NT2/D1 (cell line): ENCODE data around the gene SLC4A1.

Experiments used
- YY1 ChIP-seq: IDR thresholded peaks from 2 replicates; pipeline ENCODE4 v1.6.1; 2011; ENCODE audit not compliant: insufficient read length, insufficient read depth
- ZNF274 ChIP-seq: IDR thresholded peaks from 2 replicates; pipeline ENCODE4 v1.6.1; 2011; ENCODE audit warnings: mild to moderate bottlenecking, low read depth, low read length

DNA sequence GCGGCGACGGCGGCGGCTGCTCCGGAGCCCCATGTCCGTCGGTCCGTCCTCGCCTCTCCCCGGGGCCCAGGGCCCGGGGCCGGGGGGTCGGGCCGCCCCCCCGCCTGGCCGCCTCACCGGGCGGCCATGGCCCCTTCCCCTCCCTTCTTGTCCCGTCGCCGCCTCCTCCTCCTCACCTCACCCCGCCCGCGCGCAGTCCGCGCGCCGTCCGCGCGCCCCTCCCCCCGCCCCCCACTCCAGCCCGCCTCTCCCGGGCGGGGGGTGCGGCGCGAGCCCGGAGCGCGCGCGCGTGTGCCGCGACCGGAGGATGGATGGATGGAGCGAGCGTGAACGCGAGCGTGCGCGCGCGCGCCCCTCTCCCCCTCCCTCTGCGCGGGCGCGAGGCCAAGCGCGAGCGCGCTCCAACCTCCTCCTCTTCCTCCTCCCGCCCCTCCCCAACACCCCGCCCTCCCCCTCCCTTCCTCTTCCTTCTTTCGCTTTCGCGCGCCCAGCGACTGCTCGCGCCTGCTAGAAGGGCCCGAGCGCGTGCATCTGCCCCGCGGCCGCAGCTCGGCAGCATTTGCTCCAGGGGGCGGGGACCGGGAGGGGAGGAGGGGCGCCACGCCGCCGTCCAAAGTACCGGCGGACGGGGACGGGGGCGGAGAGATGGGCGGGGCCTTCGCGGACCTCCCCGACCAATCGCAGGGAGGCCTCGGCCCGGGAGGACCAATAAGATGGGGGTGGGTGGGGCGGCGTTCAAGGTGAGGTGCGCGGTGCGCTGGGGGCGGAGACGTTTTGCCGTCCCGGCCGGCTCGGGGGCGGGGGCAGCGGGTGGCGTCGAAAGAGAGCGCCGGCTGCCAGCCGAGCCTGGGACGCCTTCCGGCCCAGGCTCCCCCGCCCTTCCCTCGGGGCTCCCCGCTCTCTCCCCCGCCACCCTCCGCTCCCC is 68.1 kb downstream of the SLC4A1 start, which contains the start of gene ATXN7L3:
- TF ChIP-seq YY1 (no peak), ZNF274 (no peak)
